Measurements from ENCODE around the gene GPX4.

Gene GPX4

DNA sequence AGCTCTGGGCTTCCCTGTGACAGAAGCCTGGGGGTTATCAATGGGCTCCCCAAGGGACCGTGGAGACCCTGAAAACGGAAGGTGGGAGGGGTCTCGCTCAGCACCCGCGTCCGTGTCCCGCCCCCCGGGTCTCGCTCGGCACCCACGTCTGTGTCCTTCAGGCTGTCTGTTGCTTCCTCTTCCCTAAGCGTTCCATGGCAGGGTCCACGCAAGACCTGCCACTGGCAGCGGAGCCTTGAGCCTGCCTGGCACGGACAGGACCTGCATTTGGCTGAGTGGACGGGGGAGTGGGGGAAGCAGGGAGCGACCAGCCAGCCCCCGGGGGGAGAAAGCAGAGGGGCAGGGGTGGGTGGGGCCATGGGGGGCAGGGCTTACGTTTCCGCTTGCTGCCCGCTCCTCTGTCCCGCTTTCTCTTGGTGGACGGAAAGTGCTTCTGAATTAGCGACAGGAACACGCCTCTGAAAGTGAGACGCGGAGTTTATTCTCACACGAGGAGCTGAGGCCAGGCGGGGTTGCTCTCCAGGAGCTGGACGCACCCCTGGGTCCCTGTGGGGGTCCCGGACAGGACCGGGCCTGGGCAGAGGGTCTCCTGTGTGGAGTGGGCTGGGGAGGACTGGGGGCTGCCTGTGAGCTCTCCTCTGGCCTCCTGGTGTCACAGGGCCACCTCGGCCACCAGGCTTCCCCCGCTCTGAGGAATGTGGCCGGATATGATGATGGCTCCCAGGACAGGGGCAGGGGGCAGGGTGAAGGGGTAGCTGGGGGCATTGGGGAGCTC, 12.0 kb downstream of the GPX4 start:
- Histone ChIP-seq H3K27me3 (ENCODE audit: insufficient read depth, low read depth) (no peaks in the 10 kb centered on the region), H3K4me2 (no peak overlapping the region), H2AFZ (ENCODE audit: low read depth) (no peak overlapping the region), H3K4me3 (IDR thresholded peaks at IDR 0.05; ENCODE audit: insufficient read depth, low read depth, low read length) (no peak overlapping the region), H3K27ac (no peak overlapping the region), H3K79me2 (ENCODE audit: insufficient read depth, low read depth) (no peaks in the 10 kb centered on the region), H3K9ac (no peak overlapping the region), H4K20me1 (ENCODE audit: insufficient read depth) (no peaks in the 10 kb centered on the region), H3K4me1 (ENCODE audit: low read depth, poor library complexity, severe bottlenecking) (no peaks in the 10 kb centered on the region), H3K36me3 (ENCODE audit: insufficient read depth) (no peaks in the 10 kb centered on the region)
- TF ChIP-seq, protein P1, sequence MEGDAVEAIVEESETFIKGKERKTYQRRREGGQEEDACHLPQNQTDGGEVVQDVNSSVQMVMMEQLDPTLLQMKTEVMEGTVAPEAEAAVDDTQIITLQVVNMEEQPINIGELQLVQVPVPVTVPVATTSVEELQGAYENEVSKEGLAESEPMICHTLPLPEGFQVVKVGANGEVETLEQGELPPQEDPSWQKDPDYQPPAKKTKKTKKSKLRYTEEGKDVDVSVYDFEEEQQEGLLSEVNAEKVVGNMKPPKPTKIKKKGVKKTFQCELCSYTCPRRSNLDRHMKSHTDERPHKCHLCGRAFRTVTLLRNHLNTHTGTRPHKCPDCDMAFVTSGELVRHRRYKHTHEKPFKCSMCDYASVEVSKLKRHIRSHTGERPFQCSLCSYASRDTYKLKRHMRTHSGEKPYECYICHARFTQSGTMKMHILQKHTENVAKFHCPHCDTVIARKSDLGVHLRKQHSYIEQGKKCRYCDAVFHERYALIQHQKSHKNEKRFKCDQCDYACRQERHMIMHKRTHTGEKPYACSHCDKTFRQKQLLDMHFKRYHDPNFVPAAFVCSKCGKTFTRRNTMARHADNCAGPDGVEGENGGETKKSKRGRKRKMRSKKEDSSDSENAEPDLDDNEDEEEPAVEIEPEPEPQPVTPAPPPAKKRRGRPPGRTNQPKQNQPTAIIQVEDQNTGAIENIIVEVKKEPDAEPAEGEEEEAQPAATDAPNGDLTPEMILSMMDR (conservative IDR thresholded peaks at IDR 0.05; ENCODE audit: low read depth, low read length) = no peak

DNA sequence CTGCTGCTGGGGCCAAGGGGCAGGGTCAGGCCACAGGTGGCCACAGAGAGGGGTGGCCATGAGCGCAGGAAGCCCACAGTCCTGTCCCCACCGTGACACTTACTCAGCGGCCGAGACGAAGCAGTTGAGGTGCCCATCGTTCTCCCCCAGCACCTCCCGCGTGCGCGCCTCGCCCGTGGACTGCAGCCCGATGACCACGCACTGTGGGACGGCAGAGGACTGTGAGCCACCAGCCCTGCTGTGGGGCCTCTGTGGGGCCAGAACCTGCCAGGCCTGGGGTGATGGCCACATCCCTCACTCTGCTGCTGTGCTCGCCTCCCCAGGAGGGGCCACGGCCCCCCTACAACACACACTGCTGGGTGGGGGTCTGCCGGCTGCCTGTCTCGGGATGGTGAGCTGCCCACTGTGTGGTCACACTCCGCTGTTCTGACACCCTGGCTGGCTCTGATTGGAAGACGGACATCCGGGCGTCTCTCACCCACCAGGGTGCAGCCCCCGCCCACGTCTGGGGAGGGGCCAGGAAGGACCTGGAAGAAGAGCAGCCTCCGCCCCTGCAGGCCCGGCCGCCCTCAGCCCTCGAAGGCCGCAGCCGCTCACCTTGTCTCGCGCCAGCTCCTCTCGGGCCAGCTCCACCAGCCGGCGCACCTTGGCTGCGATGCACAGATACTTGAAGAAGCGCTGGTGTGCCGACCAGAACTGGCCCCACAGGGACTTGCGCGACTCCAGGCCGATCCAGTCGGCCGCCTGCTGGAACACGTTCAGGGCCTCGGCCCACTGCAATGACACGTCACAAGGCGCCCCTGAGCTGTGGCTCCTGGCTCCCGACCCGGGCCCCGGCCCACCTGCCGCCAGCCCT, 13.2 kb downstream of the GPX4 start:
- H3K79me2 ChIP-seq (ENCODE audit: insufficient read depth, low read depth) = no peaks in the 10 kb centered on the region
- H3K27ac ChIP-seq = no peak overlapping the region
- H3K4me2 ChIP-seq = no peak overlapping the region
- no peaks in the 10 kb centered on the region for H3K4me1 ChIP-seq (ENCODE audit: low read depth, poor library complexity, severe bottlenecking)
- H3K4me3 ChIP-seq (IDR thresholded peaks at IDR 0.05; ENCODE audit: insufficient read depth, low read depth, low read length) = no peak overlapping the region
- TF ChIP-seq, protein P1 (conservative IDR thresholded peaks at IDR 0.05; ENCODE audit: low read depth, low read length) = no peak
- no peak overlapping the region for H2AFZ ChIP-seq (ENCODE audit: low read depth)
- H4K20me1 ChIP-seq (ENCODE audit: insufficient read depth) = no peaks in the 10 kb centered on the region
- no peaks in the 10 kb centered on the region for H3K27me3 ChIP-seq (ENCODE audit: insufficient read depth, low read depth)
- H3K9ac ChIP-seq = no peak overlapping the region
- H3K36me3 ChIP-seq (ENCODE audit: insufficient read depth) = no peaks in the 10 kb centered on the region

- Histone ChIP-seq H3K27me3 (ENCODE audit: insufficient read depth, low read depth) (no peaks in the 10 kb centered on the region), H3K4me1 (ENCODE audit: low read depth, poor library complexity, severe bottlenecking) (no peaks in the 10 kb centered on the region), H3K79me2 (ENCODE audit: insufficient read depth, low read depth) (no peaks in the 10 kb centered on the region), H3K9ac (no peak overlapping the region), H3K36me3 (ENCODE audit: insufficient read depth) (no peaks in the 10 kb centered on the region), H3K27ac (no peak overlapping the region), H4K20me1 (ENCODE audit: insufficient read depth) (no peaks in the 10 kb centered on the region), H3K4me3 (IDR thresholded peaks at IDR 0.05; ENCODE audit: insufficient read depth, low read depth, low read length) (no peak overlapping the region), H2AFZ (ENCODE audit: low read depth) (no peak overlapping the region), H3K4me2 (no peak overlapping the region)
- TF ChIP-seq, protein P1 (conservative IDR thresholded peaks at IDR 0.05; ENCODE audit: low read depth, low read length) = no peak
Measured at GRCh38 chr19:1117654-1118053, 13.9 kb downstream of the GPX4 start.

DNA sequence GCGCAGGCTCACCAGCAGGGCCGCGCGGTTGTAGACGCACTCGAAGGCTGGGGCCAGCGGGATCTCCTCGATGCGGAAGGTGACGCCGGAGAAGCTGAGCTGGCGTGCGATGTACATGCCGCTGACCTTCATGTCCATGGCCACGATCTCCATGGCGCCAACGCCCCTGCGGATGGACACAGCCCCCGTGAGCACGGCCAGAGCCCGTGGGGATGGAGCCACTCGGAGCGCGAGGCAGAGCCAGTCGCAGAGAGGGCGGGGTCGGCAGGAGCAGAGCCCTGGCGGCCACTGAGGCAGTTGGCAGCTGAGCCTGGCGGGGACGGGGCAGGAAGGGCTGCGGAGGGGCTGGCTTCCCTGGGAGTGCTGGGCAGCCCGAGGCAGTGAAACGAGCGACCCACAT, 15.2 kb downstream of the GPX4 start:
- no peak overlapping the region for H3K4me3 ChIP-seq (IDR thresholded peaks at IDR 0.05; ENCODE audit: insufficient read depth, low read depth, low read length)
- no peaks in the 10 kb centered on the region for H3K36me3 ChIP-seq (ENCODE audit: insufficient read depth)
- H3K79me2 ChIP-seq (ENCODE audit: insufficient read depth, low read depth) = no peaks in the 10 kb centered on the region
- no peaks in the 10 kb centered on the region for H3K27me3 ChIP-seq (ENCODE audit: insufficient read depth, low read depth)
- no peak overlapping the region for H3K27ac ChIP-seq
- H3K4me1 ChIP-seq (ENCODE audit: low read depth, poor library complexity, severe bottlenecking) = no peaks in the 10 kb centered on the region
- H4K20me1 ChIP-seq (ENCODE audit: insufficient read depth) = no peaks in the 10 kb centered on the region
- no peak overlapping the region for H2AFZ ChIP-seq (ENCODE audit: low read depth)
- no peak overlapping the region for H3K4me2 ChIP-seq
- no peak overlapping the region for H3K9ac ChIP-seq
- TF ChIP-seq, protein P1 (conservative IDR thresholded peaks at IDR 0.05; ENCODE audit: low read depth, low read length) = no peak

Measured in KMS-11 (cell line).